Measurements from ENCODE around the gene DCTN3. TPM values are rescaled to one million over a fixed set of nuclear protein-coding genes. Genes with fewer than 3 reads are reported as not detected.

Gene DCTN3
- 154 TPM for polyA plus RNA-seq (2012; ENCODE audit: insufficient read depth, insufficient read length, low read depth)

GRCh38 chr9:34620061-34620994 lies at the start of gene DCTN3:
TSS of gene DCTN3 (minus strand) at chr9:34620495. CDS start at chr9:34620464, 31 bp downstream.
- Histone ChIP-seq H3K27me3 (no peaks in the 10 kb centered on the region), H3K36me3 (0 out of 2 replicates have a peak, but pooled peaks cover 3% of the 10 kb centered on the region), H3K4me3 (ENCODE audit: low read depth, low read length) (peak within 1 kb of the TSS; percentile 96), H3K4me1 (no peaks in the 10 kb centered on the region; the same call in 1 of the 2 replicates), H3K9me3 (no peaks in the 10 kb centered on the region)
- no peak for TF ChIP-seq CTCF (IDR thresholded peaks at IDR 0.05; ENCODE audit: low read depth, low read length)
- peak; percentile 94 for DNase-seq

GRCh38 chr9:34665381-34666250 lies 45.3 kb upstream of the DCTN3 start:
- peak overlapping the region; percentile 91 for H3K4me3 ChIP-seq (ENCODE audit: low read depth, low read length)
- no peaks in the 10 kb centered on the region; the same call in 1 of the 2 replicates for H3K4me1 ChIP-seq
- no peak for TF ChIP-seq CTCF (IDR thresholded peaks at IDR 0.05; ENCODE audit: low read depth, low read length)
- no peaks in the 10 kb centered on the region for H3K9me3 ChIP-seq
- peak; percentile 96 for DNase-seq
- no peaks in the 10 kb centered on the region for H3K27me3 ChIP-seq
- H3K36me3 ChIP-seq: no peaks in the 10 kb centered on the region

- Histone ChIP-seq H3K36me3 (peaks cover 4% of the 10 kb centered on the region; the same call in 1 of the 2 replicates), H3K4me1 (no peaks in the 10 kb centered on the region; the same call in 1 of the 2 replicates), H3K9me3 (no peaks in the 10 kb centered on the region), H3K4me3 (ENCODE audit: low read depth, low read length) (peak overlapping the region; percentile 59), H3K27me3 (no peaks in the 10 kb centered on the region)
- DNase-seq: no peak
- TF ChIP-seq CTCF (IDR thresholded peaks at IDR 0.05; ENCODE audit: low read depth, low read length): no peak
These were observed 44.7 kb upstream of the DCTN3 start for GRCh38 chr9:34665067-34665380.

GRCh38 chr9:34664281-34665066 lies 44.2 kb upstream of the DCTN3 start:
- Histone ChIP-seq H3K27me3 (no peaks in the 10 kb centered on the region), H3K4me1 (no peaks in the 10 kb centered on the region; the same call in 1 of the 2 replicates), H3K36me3 (peaks cover 7% of the 10 kb centered on the region; the same call in 1 of the 2 replicates), H3K4me3 (ENCODE audit: low read depth, low read length) (peak overlapping the region; percentile 59), H3K9me3 (no peaks in the 10 kb centered on the region)
- peak; percentile 99 for TF ChIP-seq CTCF (IDR thresholded peaks at IDR 0.05; ENCODE audit: low read depth, low read length)
- DNase-seq: peak; percentile 85

- no peaks in the 10 kb centered on the region for H3K9me3 ChIP-seq
- H3K27me3 ChIP-seq: no peaks in the 10 kb centered on the region
- no peak for DNase-seq
- no peak for TF ChIP-seq CTCF (IDR thresholded peaks at IDR 0.05; ENCODE audit: low read depth, low read length)
- H3K36me3 ChIP-seq: peaks cover 7% of the 10 kb centered on the region; the same call in 1 of the 2 replicates
- no peaks in the 10 kb centered on the region; the same call in 1 of the 2 replicates for H3K4me1 ChIP-seq
- H3K4me3 ChIP-seq (ENCODE audit: low read depth, low read length): no peak overlapping the region
These were observed 43.0 kb upstream of the DCTN3 start for GRCh38 chr9:34663303-34663605.
